GM10266 (cell line): Measurements from ENCODE around the gene CTIF.

ENCODE experiments used
- DNase-seq: peaks from one replicate; pipeline ENCODE4 v3.0.0; 2012; ENCODE audit errors: extremely low spot score
- TF ChIP-seq, protein P1 (sequence below): IDR thresholded peaks from 2 replicates; pipeline ENCODE4 v1.5.1; 2012; ENCODE audit warnings: mild to moderate bottlenecking, low read depth; ENCODE audit not compliant: control insufficient read depth, insufficient read depth; ENCODE audit errors: missing control alignments

Gene CTIF

GRCh38 chr18:48629730-48630324 lies 91.0 kb downstream of the CTIF start:
- no peak for DNase-seq
- TF ChIP-seq, protein P1, sequence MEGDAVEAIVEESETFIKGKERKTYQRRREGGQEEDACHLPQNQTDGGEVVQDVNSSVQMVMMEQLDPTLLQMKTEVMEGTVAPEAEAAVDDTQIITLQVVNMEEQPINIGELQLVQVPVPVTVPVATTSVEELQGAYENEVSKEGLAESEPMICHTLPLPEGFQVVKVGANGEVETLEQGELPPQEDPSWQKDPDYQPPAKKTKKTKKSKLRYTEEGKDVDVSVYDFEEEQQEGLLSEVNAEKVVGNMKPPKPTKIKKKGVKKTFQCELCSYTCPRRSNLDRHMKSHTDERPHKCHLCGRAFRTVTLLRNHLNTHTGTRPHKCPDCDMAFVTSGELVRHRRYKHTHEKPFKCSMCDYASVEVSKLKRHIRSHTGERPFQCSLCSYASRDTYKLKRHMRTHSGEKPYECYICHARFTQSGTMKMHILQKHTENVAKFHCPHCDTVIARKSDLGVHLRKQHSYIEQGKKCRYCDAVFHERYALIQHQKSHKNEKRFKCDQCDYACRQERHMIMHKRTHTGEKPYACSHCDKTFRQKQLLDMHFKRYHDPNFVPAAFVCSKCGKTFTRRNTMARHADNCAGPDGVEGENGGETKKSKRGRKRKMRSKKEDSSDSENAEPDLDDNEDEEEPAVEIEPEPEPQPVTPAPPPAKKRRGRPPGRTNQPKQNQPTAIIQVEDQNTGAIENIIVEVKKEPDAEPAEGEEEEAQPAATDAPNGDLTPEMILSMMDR: no peak

- TF ChIP-seq, protein P1: no peak
- no peak for DNase-seq
Measured at GRCh38 chr18:48631851-48632250, 93.0 kb downstream of the CTIF start.

GRCh38 chr18:48632676-48633257 lies 93.9 kb downstream of the CTIF start:
- no peak for DNase-seq
- TF ChIP-seq, protein P1: no peak

DNA sequence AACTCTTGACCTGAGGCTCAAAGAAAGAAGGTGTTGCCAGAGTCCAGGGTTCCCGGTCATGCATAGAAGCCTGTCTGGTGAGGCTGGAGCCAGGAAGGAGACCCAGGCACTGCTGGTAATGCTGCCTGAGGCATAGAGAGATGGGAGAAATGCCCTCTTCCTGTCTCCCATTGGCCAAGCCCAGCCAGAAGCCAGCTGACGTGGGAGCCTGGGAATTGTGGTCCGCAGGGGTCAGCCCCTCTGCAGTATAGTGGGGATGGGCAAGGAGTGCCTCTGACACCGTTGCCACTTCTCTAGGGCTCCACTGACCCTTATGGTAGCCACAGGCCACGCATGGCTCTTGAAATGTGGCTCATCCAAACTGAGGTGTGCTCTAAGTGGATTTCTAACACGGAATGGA lies 95.7 kb downstream of the CTIF start:
- TF ChIP-seq, protein P1: no peak
- DNase-seq: no peak

GRCh38 chr18:48634975-48635374 lies 96.1 kb downstream of the CTIF start:
- no peak for DNase-seq
- TF ChIP-seq, protein P1: no peak

DNA sequence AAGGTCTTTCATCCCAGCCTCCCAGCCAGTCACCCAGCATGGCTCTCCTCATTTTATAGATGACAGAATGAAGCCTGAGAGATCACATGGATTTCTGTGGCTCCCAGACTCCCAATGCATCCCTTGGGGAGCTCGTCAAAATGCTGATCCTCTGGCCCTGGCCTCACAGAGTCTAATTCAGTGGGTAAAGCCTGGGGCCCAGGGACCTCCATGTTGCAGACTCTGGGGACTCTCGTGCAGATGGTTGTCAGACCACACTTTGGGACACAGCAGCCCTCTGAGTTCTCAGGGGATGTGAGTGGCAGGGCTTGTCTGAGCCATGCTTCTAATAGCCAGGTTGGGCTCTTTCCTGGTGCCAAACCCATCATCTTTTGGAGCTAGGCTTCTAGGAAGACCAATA lies 97.0 kb downstream of the CTIF start:
- no peak for DNase-seq
- TF ChIP-seq, protein P1: no peak

GRCh38 chr18:48636436-48636835 lies 97.6 kb downstream of the CTIF start:
- DNase-seq: no peak
- TF ChIP-seq, protein P1: no peak
